HCT116 (cell line): ENCODE results near the gene PSME1.

Experiments
- CEBPB ChIP-seq: IDR thresholded peaks from 2 replicates; pipeline ENCODE4 v1.6.1; 2012; ENCODE audit warnings: low read depth
- EZH2 ChIP-seq: fragments of 200-600 bp; sonication (generic); IDR thresholded peaks from 2 replicates; pipeline ENCODE4 v1.6.1; 2017; ENCODE audit warnings: antibody characterized with exemption, mixed run types
- EZH2phosphoT487 ChIP-seq: fragments of 200-600 bp; IDR thresholded peaks from 2 replicates; pipeline ENCODE4 v1.6.1; 2018; ENCODE audit warnings: antibody characterized with exemption, borderline replicate concordance
- FOSL1 ChIP-seq: IDR thresholded peaks from 2 replicates; pipeline ENCODE4 v1.6.1; 2012; ENCODE audit warnings: low read depth
- POLR2A ChIP-seq: IDR thresholded peaks from 2 replicates; pipeline ENCODE4 v1.7.0; 2011; ENCODE audit warnings: borderline replicate concordance; ENCODE audit not compliant: insufficient read depth, insufficient read length; ENCODE audit errors: extremely low read depth
- POLR2AphosphoS5 ChIP-seq: IDR thresholded peaks from 2 replicates; pipeline ENCODE4 v1.6.1; 2011; ENCODE audit warnings: mild to moderate bottlenecking, low read depth, low read length, moderate library complexity
- RAD21 ChIP-seq: IDR thresholded peaks from 2 replicates; pipeline ENCODE4 v1.6.1; 2012; ENCODE audit warnings: low read depth, mild to moderate bottlenecking
- REST ChIP-seq: IDR thresholded peaks from 2 replicates; pipeline ENCODE4 v1.6.1; 2012; ENCODE audit warnings: low read depth
- SIN3A ChIP-seq: IDR thresholded peaks from 2 replicates; pipeline ENCODE4 v1.6.1; 2012; ENCODE audit warnings: low read depth
- SRF ChIP-seq: IDR thresholded peaks from 2 replicates; pipeline ENCODE4 v1.6.1; 2012; ENCODE audit warnings: low read depth
- TCF7L2 ChIP-seq: IDR thresholded peaks from 2 replicates; pipeline ENCODE4 v1.7.0; 2011; ENCODE audit warnings: borderline replicate concordance, inconsistent platforms; ENCODE audit not compliant: insufficient read depth, insufficient read length; ENCODE audit errors: extremely low read depth
- TF ChIP-seq, protein P1 (sequence below), 3 experiments: fragments of 200-600 bp in 1 of 3; sonication (generic) in 1 of 3; IDR thresholded peaks in 2 of 3; conservative IDR thresholded peaks in 1 of 3; 2 replicates each; pipeline ENCODE4 v1.5.1; 2012 to 2017; ENCODE audit warnings: low read depth in 2 of 3, low read length in 2 of 3, antibody characterized with exemption in 1 of 3, borderline replicate concordance in 1 of 3, control low read depth in 1 of 3, mild to moderate bottlenecking in 1 of 3, mixed read lengths in 1 of 3, mixed run types in 1 of 3, moderate library complexity in 1 of 3; ENCODE audit not compliant: insufficient read depth in 1 of 3
- TF ChIP-seq, protein P2 (sequence below): IDR thresholded peaks from 2 replicates; pipeline ENCODE4 v1.6.1; 2012

DNA sequence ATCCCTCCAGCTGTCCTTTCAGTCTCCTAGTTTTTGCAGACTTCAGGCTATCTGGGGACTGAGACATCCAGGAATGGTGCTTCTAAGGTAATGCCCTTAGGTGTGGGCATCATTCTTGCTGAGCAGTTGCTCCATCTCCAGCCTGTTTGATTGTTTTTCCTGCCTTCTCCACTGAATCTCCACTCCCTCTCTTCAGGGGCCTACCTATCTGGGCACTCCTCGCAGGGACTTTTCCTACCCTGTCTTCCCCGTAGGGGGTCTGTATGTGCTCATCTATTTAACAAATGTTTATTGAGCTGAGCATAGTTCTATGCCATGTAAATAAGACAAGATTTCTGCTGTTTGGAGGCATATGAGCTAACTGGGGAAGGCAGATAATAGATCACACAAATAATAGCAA lies 3.0 kb upstream of the PSME1 start:
- TF ChIP-seq, protein P1, sequence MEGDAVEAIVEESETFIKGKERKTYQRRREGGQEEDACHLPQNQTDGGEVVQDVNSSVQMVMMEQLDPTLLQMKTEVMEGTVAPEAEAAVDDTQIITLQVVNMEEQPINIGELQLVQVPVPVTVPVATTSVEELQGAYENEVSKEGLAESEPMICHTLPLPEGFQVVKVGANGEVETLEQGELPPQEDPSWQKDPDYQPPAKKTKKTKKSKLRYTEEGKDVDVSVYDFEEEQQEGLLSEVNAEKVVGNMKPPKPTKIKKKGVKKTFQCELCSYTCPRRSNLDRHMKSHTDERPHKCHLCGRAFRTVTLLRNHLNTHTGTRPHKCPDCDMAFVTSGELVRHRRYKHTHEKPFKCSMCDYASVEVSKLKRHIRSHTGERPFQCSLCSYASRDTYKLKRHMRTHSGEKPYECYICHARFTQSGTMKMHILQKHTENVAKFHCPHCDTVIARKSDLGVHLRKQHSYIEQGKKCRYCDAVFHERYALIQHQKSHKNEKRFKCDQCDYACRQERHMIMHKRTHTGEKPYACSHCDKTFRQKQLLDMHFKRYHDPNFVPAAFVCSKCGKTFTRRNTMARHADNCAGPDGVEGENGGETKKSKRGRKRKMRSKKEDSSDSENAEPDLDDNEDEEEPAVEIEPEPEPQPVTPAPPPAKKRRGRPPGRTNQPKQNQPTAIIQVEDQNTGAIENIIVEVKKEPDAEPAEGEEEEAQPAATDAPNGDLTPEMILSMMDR (IDR thresholded peaks at IDR 0.05 in 2 of 3, conservative IDR thresholded peaks at IDR 0.05 in 1 of 3; ENCODE audit: borderline replicate concordance in 1 of 3, insufficient read depth in 1 of 3, low read depth in 2 of 3, low read length in 2 of 3), result no peak
- TF ChIP-seq RAD21, result no peak
- no peak for TF ChIP-seq REST
- TF ChIP-seq FOSL1, result no peak
- TF ChIP-seq, protein P2, sequence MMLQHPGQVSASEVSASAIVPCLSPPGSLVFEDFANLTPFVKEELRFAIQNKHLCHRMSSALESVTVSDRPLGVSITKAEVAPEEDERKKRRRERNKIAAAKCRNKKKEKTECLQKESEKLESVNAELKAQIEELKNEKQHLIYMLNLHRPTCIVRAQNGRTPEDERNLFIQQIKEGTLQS, result no peak
- no peak for TF ChIP-seq EZH2
- TF ChIP-seq CEBPB, result no peak
- no peak for TF ChIP-seq EZH2phosphoT487
- TF ChIP-seq POLR2A, result no peak
- TF ChIP-seq POLR2AphosphoS5, result no peak
- TF ChIP-seq SIN3A, result no peak
- TF ChIP-seq SRF, result no peak
- no peak for TF ChIP-seq TCF7L2
